ENCODE results near the gene SLC30A7.

Gene SLC30A7

GRCh38 chr1:101025283-101025656 lies 129.4 kb downstream of the SLC30A7 start:
- H3K4me3 Mint-ChIP-seq: peak overlapping the region; percentile 92 to 96 (median 95)
- peaks cover 16% of the 10 kb centered on the region for H3K36me3 Mint-ChIP-seq (ENCODE audit: low read depth)
- peak overlapping the region; percentile 91 to 98 (median 97) for H3K27ac Mint-ChIP-seq

GRCh38 chr1:101025657-101026429 lies 130.0 kb downstream of the SLC30A7 start, which contains the start of gene DPH5:
TSS of gene DPH5 (minus strand) at chr1:101025784. CDS start at chr1:101025443, 341 bp downstream.
- H3K27ac Mint-ChIP-seq: peak within 1 kb of the TSS; percentile 91 to 98 (median 97)
- H3K4me1 Mint-ChIP-seq: peaks cover 19% of the 10 kb centered on the region
- peak within 1 kb of the TSS; percentile 92 to 96 (median 95) for H3K4me3 Mint-ChIP-seq
- H3K36me3 Mint-ChIP-seq (ENCODE audit: low read depth): peaks cover 11% of the 10 kb centered on the region
- H3K27me3 Mint-ChIP-seq (ENCODE audit: low read depth): no peaks in the 10 kb centered on the region
- no peaks in the 10 kb centered on the region for H3K9me3 Mint-ChIP-seq
- TF ChIP-seq CTCF (IDR thresholded peaks at IDR 0.05; ENCODE audit: unreplicated experiment in 3 of 3): no peak

More at GRCh38 chr1:101025283-101025656, 129.4 kb downstream of the SLC30A7 start:
- no peak for TF ChIP-seq CTCF (IDR thresholded peaks at IDR 0.05; ENCODE audit: unreplicated experiment in 3 of 3)
- no peaks in the 10 kb centered on the region for H3K27me3 Mint-ChIP-seq (ENCODE audit: low read depth)
- no peaks in the 10 kb centered on the region for H3K9me3 Mint-ChIP-seq
- H3K4me1 Mint-ChIP-seq: peaks cover 19% of the 10 kb centered on the region

GRCh38 chr1:101026430-101026788 lies 130.5 kb downstream of the SLC30A7 start:
- Mint-ChIP-seq H3K27ac (peak overlapping the region; percentile 91 to 98 (median 97)), H3K36me3 (ENCODE audit: low read depth) (peaks cover 12% of the 10 kb centered on the region), H3K4me1 (peaks cover 19% of the 10 kb centered on the region), H3K9me3 (no peaks in the 10 kb centered on the region), H3K4me3 (peak overlapping the region; percentile 92 to 96 (median 95)), H3K27me3 (ENCODE audit: low read depth) (no peaks in the 10 kb centered on the region)
- TF ChIP-seq CTCF (IDR thresholded peaks at IDR 0.05; ENCODE audit: unreplicated experiment in 3 of 3): no peak

GRCh38 chr1:101027194-101027772 lies 131.4 kb downstream of the SLC30A7 start:
- Mint-ChIP-seq H3K36me3 (ENCODE audit: low read depth) (peaks cover 7% of the 10 kb centered on the region), H3K27me3 (ENCODE audit: low read depth) (no peaks in the 10 kb centered on the region), H3K9me3 (no peaks in the 10 kb centered on the region), H3K27ac (peak overlapping the region; percentile 6 to 26 (median 7)), H3K4me3 (peak overlapping the region; percentile 59 to 96 (median 63)), H3K4me1 (peaks cover 19% of the 10 kb centered on the region)
- TF ChIP-seq CTCF (IDR thresholded peaks at IDR 0.05; ENCODE audit: unreplicated experiment in 3 of 3): no peak

- Mint-ChIP-seq H3K27ac (no peak overlapping the region), H3K4me1 (peaks cover 19% of the 10 kb centered on the region), H3K27me3 (ENCODE audit: low read depth) (no peaks in the 10 kb centered on the region), H3K4me3 (peak overlapping the region in 1 of 3 experiments; percentile 96), H3K36me3 (ENCODE audit: low read depth) (peaks cover 11% of the 10 kb centered on the region), H3K9me3 (no peaks in the 10 kb centered on the region)
- TF ChIP-seq CTCF (IDR thresholded peaks at IDR 0.05; ENCODE audit: unreplicated experiment in 3 of 3): no peak
Observed at GRCh38 chr1:101028466-101028865, 132.6 kb downstream of the SLC30A7 start.

All from nephron (organoid).